GM21723 (cell line): ENCODE results near the gene TMEM147.

Experiments used
- ATAC-seq: cut with Tn5 transposase; IDR thresholded peaks from one replicate; pipeline ENCODE4 v1.9.1; 2021; ENCODE audit warnings: mild to moderate bottlenecking, moderate library complexity; ENCODE audit not compliant: unreplicated experiment

The TMEM147 gene

DNA sequence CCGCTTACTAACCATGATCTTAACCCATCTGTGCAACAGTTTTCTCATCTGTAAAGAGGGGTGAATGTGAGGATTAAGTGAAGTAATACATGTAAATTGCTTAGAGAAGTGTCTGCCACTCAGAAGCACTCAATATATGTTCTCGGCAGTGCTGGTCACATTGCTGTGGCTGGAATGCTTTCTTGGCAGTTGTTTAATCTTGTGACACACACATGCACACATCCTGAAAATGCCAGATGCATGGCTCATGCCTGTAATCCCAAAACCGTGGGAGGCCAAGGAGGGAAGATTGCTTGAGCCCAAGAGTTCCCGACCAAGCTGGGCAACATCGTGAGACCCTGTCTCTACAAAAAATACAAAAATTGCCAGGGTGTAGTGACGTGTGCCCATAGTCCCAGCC, 27.1 kb upstream of the TMEM147 start:
- ATAC-seq, result no peak

DNA sequence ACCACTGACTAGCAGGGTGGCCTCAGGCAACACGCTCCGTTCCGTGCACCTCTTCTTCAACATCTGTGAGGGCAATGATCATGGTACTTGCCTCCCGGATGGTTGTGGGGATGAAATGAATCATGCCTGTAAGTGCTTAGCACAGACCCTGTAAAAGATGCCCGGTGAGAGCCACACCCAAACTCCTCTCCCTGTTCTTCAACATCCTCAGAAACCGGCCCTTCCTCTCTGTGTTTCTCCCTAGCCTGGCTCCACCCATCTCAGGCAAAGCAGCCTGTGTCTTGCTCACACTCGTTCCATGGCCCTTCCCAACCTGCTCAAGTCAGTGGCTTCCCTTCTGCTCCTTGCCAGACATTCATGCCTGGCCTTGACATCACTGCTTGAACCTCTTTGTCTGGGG, 26.1 kb upstream of the TMEM147 start:
- ATAC-seq, result no peak

DNA sequence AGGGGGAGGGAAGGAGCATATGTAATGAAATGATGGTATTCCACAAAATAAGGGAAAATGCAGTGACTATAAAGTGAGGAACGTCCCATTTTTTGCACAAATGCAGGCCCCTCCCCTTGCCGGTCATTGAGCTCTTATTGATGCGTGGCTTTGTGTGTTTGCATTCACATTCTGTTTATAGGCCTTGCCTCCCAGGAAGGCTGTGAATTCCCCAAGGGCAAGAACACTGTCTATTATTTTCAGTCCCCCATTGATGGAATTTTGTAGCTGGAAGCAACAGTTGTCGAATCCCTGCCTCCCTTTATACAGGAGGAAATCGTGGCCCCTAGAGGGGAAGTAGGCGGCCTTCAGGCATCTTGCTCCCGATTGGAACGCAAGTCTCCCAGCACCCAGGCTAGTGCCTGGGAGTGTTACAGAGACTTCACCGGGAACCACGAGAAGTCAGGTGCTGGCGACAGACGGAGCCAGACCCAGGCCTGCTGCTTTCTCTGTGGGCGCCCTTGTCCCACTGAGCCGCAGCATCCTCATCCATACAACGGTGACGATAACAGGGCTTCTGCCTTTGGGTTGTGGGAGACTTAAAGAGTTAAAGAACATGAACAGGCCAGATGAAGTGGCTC, 24.2 kb upstream of the TMEM147 start:
- no peak for ATAC-seq

DNA sequence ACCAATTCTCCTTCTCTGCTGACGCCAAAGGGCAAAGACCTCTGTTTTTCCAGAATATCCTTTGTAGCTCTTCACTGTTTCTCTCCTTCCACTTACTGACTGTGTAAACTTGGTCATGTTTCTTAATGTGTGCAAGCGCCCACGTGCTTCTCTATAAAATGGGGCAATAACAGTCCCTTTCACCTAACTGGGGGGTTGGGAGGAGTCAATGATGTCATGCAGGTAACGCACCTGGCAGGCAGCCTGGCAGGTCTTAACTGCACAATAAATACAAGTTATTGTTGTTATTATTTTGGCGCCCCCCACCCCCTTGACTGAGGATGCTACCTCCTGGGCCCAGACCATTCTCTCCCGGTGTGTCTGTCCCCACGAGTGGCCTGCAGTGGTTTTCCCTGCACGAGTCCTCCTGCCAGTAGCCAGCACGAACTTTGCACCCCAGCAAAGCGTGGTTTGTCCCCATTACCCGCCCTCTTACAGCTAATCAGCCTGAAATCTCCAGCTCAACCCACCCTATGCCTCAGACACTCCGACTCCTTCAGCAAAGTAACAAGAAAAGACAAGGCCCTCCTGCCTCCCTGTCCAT, 22.6 kb upstream of the TMEM147 start:
- ATAC-seq, result no peak

DNA sequence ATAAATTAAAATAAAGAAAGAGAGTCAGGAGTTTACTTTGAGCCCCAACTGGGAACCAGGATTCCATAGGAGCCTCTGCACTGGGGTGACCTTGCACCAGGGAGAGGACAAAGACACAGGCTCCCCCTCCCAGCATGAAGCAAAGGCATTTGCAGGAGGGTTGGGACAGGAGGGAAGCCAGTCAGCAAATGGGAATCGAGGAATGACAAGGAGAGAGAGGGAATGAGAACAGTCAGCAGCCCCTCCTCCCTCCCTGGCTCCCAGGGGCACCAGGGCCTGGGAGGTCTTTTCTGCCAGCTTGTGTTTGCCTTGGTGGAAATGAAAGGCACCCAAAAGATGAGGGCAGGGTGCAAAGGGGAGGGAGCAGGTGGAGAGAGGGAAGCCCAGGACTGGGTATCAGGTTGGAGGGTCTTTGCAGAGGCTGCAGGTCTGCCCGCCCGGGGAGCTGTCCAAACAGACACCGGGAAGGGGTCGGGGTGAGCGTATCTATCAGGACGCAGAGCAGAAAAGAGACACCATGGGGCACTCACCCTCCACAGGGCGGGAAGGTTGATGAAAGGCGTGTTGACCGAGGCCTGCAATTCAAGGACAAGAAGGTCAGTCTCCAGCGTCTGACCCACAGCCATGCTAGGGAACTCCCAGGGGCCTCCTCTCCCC, 21.1 kb upstream of the TMEM147 start:
- ATAC-seq, result no peak

DNA sequence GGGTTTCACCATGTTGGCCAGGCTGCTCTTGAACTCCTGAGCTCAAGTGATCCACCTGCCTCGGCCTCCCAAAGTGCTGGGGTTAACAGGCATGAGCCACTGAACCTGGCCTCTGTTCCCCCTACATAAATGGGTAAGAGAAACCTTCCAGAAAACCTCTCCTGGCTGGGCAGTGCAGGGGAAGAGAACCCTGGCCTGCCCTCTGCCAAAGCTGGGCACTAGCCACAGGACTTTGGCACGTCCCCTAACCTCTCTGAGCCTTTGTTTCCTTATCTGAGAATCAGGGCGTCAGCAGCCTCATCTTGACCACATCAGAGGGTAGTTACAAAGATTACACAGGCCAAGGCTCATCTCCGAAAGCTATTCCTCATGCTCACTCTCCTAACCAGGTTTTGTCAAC, 19.6 kb upstream of the TMEM147 start:
- no peak for ATAC-seq

DNA sequence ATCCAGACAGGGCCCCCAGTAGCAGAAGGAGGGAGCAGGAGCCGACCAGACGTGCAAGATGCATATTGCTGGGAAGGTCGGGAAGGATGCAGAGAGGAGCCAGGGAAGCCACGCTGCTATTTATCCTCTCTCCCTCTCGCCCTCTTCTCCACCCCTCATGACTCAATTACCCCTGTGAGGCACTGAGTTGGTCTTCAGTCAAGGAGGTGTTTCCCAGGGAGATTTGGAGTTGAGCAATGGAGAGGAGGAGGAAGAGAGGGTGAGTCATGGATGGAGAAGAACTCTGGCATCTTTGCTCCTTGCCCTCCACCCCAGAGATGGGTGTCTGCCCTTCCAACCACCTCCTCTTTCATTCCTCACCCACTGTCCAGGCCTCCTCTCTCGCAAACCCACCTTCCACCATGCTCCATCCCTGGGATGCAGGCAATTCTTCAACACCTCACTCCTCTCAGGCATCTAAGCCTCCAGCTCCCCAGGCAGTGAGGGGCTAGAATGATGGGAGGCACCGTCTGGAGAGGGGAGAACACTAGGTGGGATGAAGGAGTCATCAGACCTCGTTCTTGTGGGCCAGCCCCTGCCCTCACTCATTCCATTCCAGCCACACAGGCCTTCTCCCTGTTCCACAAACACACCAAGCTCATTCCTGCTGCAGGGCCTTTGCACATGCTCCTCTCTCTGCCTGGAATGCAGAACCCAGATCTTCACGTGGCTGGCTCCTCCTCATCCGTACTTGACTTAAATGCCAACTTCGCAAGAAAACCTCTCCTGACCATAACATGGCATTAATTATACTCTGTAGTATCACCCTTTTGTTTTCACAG, 17.0 kb upstream of the TMEM147 start, which contains the start of gene SBSN:
Gene SBSN, minus strand, starts transcription at position 94 of the 821 bp plus-strand sequence. Its CDS starts 30 bp downstream, at position 64.
- ATAC-seq, result no peak

DNA sequence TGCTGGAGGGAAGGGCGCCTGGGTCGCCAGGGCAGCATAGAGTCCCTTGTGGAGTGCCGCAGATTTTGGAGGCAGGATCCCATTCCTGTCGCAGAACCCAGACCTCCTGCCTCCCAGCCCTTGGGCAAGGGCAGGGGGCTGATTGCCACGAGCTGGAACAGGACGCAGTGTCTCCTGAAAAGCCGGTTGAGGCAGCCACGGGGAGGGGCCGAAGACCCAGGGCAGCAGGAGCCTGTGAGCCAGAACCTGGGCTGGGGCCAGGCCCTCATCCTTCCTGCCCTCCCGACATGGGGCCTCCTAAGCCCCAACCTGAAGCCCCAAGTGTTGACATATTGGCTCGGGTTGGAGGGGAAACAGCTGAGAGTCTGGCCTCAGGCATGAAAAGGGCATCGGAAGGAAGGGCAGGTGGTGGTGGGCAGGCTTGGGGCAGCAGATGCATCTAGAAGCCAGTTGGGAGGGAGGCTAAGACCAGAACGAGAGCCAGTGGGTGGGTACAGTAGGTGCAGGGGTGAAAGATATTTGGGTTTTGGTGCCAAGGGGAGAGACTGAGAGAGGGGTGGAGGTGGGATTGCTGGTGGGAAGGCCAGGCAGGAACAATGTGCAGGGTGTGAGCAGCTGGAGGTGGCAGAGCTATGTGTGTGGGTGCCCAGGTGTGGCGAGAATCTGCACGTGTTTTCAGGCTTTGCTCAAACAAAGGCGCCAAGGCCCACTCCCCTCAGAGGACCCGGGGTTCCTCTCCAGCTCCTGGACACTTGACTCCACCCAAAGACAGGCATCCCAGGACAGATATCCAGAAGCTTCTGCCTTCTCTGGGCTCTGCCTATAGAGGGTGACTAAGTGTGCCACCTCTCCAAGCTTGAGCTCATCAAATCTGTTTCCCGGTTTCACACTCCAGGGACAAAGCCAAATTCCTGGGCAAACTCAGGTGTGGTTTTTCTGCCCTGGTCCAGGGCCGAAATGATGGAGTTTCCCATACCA, 15.9 kb upstream of the TMEM147 start:
- no peak for ATAC-seq

DNA sequence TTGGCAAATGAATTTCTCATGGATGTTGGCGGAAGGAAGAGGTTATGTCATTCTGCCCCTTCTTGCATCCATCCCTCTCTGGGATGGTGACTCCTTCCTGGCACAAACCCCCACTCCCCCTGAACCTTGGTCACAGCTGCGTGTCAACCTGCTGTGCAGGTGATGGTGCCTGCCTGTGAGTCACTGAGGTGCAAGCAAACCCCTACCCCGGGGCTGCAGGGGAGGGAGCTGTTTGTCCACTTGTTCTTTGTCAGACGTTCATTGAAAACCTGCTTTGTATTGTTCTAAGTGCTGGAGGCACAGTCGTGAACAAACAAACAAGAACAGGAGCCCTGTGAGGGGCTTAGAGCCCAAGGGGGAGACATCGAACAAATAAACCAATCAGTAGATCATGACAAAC, 14.1 kb upstream of the TMEM147 start:
- ATAC-seq, result no peak

DNA sequence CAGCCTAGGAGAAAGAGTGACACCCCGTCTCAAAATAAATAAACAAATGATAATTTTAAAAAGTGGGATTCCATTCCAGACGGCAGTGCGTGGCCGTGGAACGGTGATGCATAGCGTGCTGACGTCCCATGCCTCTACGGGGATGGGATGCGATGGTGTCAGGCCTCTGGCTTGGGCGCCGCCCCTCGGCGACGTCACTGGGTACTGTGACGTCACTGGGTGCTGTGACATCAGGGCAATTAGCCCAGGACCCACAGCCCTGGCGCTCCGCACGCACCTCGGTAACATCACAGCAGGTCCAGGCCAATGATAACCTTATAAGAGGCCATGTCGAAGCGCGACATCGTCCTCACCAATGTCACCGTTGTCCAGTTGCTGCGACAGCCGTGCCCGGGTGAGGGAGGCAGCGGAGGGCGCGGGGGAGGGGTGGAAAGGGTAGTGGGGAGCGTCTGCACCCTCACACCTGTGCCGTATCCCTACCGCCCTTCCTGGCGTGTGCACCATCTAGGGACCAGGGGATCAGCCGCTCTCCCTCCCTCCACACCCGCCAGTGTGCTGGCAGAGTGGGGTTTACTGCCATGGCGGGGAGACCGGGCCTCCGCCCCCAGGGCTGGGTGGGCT, 12.1 kb upstream of the TMEM147 start, which contains the start of gene GAPDHS:
Gene GAPDHS, plus strand, starts transcription at position 256 of the 621 bp plus-strand sequence. Its CDS starts 72 bp downstream, at position 328.
- ATAC-seq, result no peak

DNA sequence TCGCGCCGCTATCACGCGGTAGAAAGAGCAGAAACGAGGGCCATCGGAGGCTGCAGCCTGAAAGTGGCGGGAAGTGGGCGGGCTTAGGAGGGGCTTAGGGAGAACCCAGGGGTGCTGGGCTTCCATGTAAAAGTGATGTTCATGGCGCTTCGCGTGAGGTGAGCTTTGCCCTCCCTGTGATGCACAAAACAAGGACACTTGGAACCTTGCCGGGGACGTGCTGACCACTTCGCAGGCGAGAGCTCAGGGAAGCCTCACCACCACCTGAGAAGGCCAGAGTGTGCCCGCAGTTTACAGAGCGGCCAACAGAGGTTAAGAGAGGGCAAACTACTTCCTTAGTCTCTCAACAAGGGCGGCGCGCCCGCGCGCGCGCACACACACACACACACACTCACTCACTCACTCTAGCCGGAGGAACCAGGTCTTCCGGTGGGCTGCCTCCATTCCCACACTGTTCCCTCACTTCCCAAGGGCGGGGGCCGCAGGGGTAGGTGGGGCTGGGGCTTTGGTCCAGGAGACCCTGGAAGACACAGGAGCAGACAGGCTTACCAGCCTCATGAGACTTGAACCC, 11.5 kb upstream of the TMEM147 start:
- ATAC-seq, result no peak

DNA sequence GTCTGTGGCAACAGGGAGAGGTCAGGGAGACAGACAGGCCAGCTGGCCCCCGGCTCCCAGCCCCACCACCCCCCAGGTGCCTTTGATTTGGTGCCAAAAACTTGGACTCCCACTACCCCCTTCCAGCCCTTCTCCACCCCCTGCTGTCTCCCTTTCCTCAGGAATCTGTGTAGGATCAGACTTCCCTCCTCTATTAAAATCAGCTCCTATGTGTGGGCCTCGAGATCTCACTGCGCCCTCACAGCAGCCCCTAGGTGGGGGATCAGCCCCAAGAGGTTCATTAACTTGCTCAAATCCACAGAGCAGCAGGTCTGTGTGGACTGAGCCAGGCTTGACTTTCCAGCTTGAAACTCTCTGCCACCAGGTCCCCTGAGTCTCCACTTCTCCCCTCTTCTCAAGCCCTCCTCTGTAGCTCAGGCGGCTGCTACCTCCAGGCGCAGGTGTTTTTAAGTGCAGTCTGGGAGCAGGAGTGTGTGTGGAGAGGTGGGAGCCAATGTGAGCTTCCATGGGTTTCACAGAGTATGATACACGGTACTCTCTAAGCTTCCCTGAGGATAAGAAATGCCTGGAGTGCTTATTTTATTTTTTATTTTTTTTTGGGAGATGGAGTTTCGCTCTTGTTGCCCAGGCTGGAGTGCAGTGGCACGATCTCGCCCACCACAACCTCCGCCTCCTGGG, 10.5 kb upstream of the TMEM147 start:
- ATAC-seq, result no peak

DNA sequence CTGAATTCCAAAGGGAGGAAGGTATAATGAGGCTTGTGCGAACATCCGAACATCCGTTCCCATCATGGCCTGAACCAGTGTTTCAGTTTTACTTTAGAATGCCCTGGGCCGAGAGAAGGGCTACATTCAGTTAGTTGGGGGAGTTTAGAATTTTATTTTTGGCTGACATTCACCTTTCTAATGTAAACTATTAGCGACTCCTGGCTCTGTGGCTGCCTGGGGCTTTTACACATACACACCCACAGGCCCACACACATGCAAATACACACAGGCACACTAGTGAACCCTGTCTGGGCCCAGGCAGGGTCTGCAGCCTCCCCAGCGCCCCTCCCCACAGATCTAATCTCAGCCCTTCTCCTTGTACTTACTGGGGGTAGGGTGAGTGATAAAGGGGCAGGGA, 6.1 kb upstream of the TMEM147 start:
- no peak for ATAC-seq

DNA sequence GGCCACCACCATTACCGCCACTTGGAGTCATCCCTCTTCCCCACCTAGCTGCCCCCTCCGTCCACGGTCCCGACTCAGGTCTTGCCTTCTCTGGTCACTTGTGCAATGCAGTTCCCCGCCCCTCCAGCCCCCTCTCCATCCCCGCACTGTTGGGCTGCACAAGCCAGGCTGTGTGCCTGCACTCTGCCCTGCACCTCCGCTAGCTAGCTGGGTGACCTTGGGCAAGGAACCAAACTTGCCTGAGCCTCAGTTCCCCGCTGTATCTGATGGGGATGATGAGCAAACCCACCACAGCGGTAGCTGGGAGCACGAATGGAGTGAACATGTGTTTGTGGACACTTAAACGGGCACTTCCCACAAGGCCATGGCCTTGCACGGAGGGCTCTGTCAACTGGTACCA, 5.6 kb upstream of the TMEM147 start:
- no peak for ATAC-seq

DNA sequence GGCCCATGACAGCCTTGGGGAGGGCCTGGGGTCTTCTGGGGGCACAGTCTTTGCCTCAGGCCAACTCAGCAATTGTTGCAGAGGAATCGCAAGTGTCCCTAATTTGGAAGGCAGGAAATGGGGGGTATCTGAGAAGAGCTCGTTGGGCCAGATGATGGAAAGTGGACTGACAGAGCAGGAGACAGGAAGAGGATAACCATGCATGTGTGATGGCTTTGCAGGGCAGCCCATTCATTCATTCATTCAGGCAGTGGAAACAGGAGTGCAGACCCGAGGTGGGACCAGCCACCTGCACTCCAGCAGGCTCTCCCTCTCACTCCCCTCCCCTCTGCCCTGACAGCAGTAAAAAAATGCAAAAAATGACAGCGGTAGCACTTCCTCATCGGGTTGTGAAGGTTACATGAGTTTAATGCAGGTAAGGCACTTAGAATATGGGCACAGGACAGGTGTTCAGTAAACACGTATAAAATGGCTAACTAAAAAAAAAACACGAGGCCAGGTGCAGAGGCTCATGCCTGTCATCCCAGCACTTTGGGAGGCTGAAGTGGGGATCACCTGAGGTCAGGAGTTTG, 5.0 kb upstream of the TMEM147 start:
- ATAC-seq, result no peak

DNA sequence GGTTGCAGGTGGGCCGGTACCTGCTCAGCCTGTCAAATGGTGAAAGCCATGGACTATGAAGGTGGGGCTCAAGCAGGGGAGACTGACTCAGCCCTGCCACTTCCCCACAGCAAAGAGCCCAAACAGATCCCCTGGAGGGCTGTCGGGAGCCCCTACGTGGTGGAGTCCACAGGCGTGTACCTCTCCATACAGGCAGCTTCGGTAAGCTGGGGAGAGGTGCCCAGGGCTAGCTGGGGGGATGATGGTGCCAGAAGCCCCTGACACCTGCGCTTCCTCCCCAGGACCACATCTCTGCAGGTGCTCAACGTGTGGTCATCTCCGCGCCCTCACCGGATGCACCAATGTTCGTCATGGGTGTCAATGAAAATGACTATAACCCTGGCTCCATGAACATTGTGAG, 3.2 kb upstream of the TMEM147 start:
- ATAC-seq, result no peak

DNA sequence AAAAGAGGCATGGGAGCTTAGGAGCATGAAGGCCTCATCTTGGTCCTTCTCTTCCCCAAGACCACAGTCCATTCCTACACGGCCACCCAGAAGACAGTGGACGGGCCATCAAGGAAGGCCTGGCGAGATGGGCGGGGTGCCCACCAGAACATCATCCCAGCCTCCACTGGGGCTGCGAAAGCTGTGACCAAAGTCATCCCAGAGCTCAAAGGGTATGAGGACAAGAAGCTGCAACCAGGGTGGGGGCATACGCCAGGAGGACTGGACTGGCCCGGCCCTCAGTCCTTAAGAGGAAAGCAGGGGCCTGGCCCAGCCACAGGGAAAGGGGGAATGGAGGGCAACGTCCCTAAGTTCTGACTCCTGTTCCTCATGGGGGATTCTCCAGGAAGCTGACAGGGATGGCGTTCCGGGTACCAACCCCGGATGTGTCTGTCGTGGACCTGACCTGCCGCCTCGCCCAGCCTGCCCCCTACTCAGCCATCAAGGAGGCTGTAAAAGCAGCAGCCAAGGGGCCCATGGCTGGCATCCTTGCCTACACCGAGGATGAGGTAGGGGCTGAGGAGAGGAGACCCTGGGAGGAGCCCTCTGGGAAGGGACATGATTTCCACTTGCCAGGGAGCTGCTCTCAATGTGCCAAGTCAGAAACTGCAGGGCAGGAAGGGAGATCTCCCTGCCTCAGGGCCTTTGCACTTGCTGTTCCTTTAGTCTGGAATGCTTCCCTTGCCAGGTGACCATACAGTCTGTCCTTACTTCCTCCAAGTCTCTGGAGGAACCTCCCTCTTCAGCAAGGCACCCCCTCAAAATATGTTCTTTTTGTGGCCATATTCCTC, 1.9 kb upstream of the TMEM147 start:
- no peak for ATAC-seq
